SK-N-SH (cell line): ENCODE data around the gene CTDSPL2. TPM values are rescaled to one million over a fixed set of nuclear protein-coding genes. Genes with fewer than 3 reads are reported as not detected.

Experiments
- CTCF ChIA-PET: fragments of 300-600, 350-600 bp; formaldehyde crosslinking; extraction: SDS; loops from one replicate; lab custom pipeline; 2021; lab: Yijun Ruan, JAX
- POLR2A ChIA-PET: fragments of 350-600 bp; sonication (Branson Sonifier 250); formaldehyde crosslinking; extraction: SDS; loops from one replicate; lab custom pipeline; 2020; ENCODE audit warnings: antibody characterized with exemption, inconsistent platforms; lab: Yijun Ruan, JAX
- DNase-seq: peaks from one replicate; pipeline ENCODE4 v3.0.0; 2012
- H2AFZ ChIP-seq: fragments of 200-600 bp; sonication (generic); 2 replicates; pipeline ENCODE4 v1.8.1; 2016; ENCODE audit warnings: antibody characterized with exemption, mild to moderate bottlenecking, low read depth
- H3F3A ChIP-seq: fragments of 200-600 bp; sonication (generic); replicated peaks from 2 replicates; pipeline ENCODE3; 2016; ENCODE audit warnings: antibody characterized with exemption, mild to moderate bottlenecking; ENCODE audit not compliant: insufficient read depth
- H3K27ac ChIP-seq, 2 experiments: fragments of 200-500 bp in 1 of 2; fragments of 200-600 bp in 1 of 2; sonication (Bioruptor generic) in 1 of 2; sonication (generic), shearing (Covaris generic) in 1 of 2; 2 replicates each; pipeline versions ENCODE4 v1.5.1 to v1.6.1; 2014 to 2016; ENCODE audit warnings: low read depth in 2 of 2, inconsistent platforms in 1 of 2, low read length in 1 of 2, mild to moderate bottlenecking in 1 of 2, mixed read lengths in 1 of 2
- H3K27me3 ChIP-seq: fragments of 200-600 bp; sonication (generic), shearing (Covaris generic); 2 replicates; pipeline ENCODE4 v1.6.1; 2016; ENCODE audit warnings: mixed run types; ENCODE audit not compliant: insufficient read depth
- H3K36me3 ChIP-seq, 2 experiments: fragments of 200-500 bp in 1 of 2; fragments of 200-600 bp in 1 of 2; sonication (Bioruptor generic) in 1 of 2; sonication (generic) in 1 of 2; replicated peaks in 1 of 2; 2 replicates each; pipeline versions ENCODE3 to v1.5.1; 2014 to 2016; ENCODE audit warnings: low read length in 1 of 2, mild to moderate bottlenecking in 1 of 2; ENCODE audit not compliant: insufficient read depth in 2 of 2, control insufficient read depth in 1 of 2
- H3K4me1 ChIP-seq, 2 experiments: fragments of 200-500 bp in 1 of 2; fragments of 200-600 bp in 1 of 2; sonication (Bioruptor generic) in 1 of 2; sonication (generic), shearing (Covaris generic) in 1 of 2; 2 replicates each; pipeline versions ENCODE4 v1.5.1 to v1.6.1; 2014 to 2016; ENCODE audit warnings: low read depth in 1 of 2, low read length in 1 of 2, mixed run types in 1 of 2; ENCODE audit not compliant: insufficient read depth in 2 of 2, control insufficient read depth in 1 of 2
- H3K4me2 ChIP-seq: fragments of 200-600 bp; sonication (generic), shearing (Covaris generic); 2 replicates; pipeline ENCODE4 v1.6.1; 2017; ENCODE audit warnings: mixed run types
- H3K4me3 ChIP-seq, 2 experiments: fragments of 200-500 bp in 1 of 2; fragments of 200-600 bp in 1 of 2; sonication (Bioruptor generic) in 1 of 2; sonication (generic), shearing (Covaris generic) in 1 of 2; 2 replicates each; pipeline versions ENCODE4 v1.5.1 to v1.8.1; 2014 to 2016; ENCODE audit warnings: low read depth in 2 of 2, inconsistent platforms in 1 of 2, low read length in 1 of 2, mild to moderate bottlenecking in 1 of 2, mixed read lengths in 1 of 2, moderate library complexity in 1 of 2
- H3K79me2 ChIP-seq: fragments of 200-600 bp; sonication (generic); 2 replicates; pipeline ENCODE4 v1.8.1; 2017; ENCODE audit warnings: mild to moderate bottlenecking; ENCODE audit not compliant: insufficient read depth
- H3K9ac ChIP-seq: fragments of 200-600 bp; sonication (generic); 2 replicates; pipeline ENCODE4 v1.6.1; 2017; ENCODE audit warnings: mixed run types
- H3K9me2 ChIP-seq: fragments of 200-600 bp; sonication (generic); 2 replicates; pipeline ENCODE4 v1.6.1; 2017; ENCODE audit warnings: mixed run types
- H3K9me3 ChIP-seq: fragments of 200-600 bp; sonication (generic); 2 replicates; pipeline ENCODE4 v1.6.1; 2017; ENCODE audit warnings: mixed run types, mild to moderate bottlenecking, moderate library complexity
- H4K20me1 ChIP-seq: fragments of 200-600 bp; sonication (generic); 2 replicates; pipeline ENCODE4 v1.6.1; 2017; ENCODE audit warnings: mild to moderate bottlenecking, mixed run types; ENCODE audit not compliant: insufficient read depth
- ELF1 ChIP-seq: IDR thresholded peaks from 2 replicates; pipeline ENCODE4 v1.4.0; 2012
- FOXJ3 ChIP-seq: sonication (generic); formaldehyde crosslinking; IDR thresholded peaks from 2 replicates; pipeline ENCODE4 v1.5.1; 2020; ENCODE audit warnings: mild to moderate bottlenecking, missing genetic modification reagents
- GATA2 ChIP-seq: sonication (generic); formaldehyde crosslinking; IDR thresholded peaks from 2 replicates; pipeline ENCODE4 v1.5.0; 2020; ENCODE audit warnings: mild to moderate bottlenecking, missing genetic modification reagents
- MEF2A ChIP-seq: IDR thresholded peaks from 2 replicates; pipeline ENCODE4 v1.4.0; 2012; ENCODE audit warnings: low read depth, borderline replicate concordance
- NRF1 ChIP-seq: IDR thresholded peaks from 2 replicates; pipeline ENCODE4 v1.6.1; 2012; ENCODE audit warnings: low read depth, mild to moderate bottlenecking, low read length
- RAD21 ChIP-seq: IDR thresholded peaks from 2 replicates; pipeline ENCODE4 v1.6.1; 2012; ENCODE audit warnings: mild to moderate bottlenecking, low read length
- RXRA ChIP-seq: IDR thresholded peaks from 2 replicates; pipeline ENCODE4 v1.4.0; 2012; ENCODE audit warnings: low read depth, mild to moderate bottlenecking, borderline replicate concordance
- SMC3 ChIP-seq: IDR thresholded peaks from 2 replicates; pipeline ENCODE4 v1.6.1; 2012; ENCODE audit warnings: low read depth, low read length, improper control_type of control experiment
- WGBS: methylation state at CpG from one replicate; pipeline ENCODE4 v1.1.6; 2017; ENCODE audit warnings: low lambda C conversion rate; 5-methylcytosine and 5-hydroxymethylcytosine counted together
- polyA plus RNA-seq, 3 experiments: library from polyadenylated mRNA; depleted of rRNA; stranded (reverse); fragments of >200 nt; gene quantifications; 2 replicates each; pipeline ENCODE4 v1.2.3, GENCODE V29; 2012
- TF ChIP-seq, protein P1 (sequence below): fragments of 150-350 bp; IDR thresholded peaks from 2 replicates; pipeline ENCODE4 v1.6.1; 2017; ENCODE audit warnings: antibody characterized with exemption, low read length, low read depth, borderline replicate concordance
- TF ChIP-seq, protein P2 (sequence below): IDR thresholded peaks from 2 replicates; pipeline ENCODE4 v1.4.0; 2012; ENCODE audit warnings: low read depth, borderline replicate concordance
- TF ChIP-seq, protein P3 (sequence below): fragments of 150-350 bp; IDR thresholded peaks from 2 replicates; pipeline ENCODE4 v1.6.1; 2016; ENCODE audit warnings: mild to moderate bottlenecking, low read depth, low read length
- TF ChIP-seq, protein P4 (sequence below): IDR thresholded peaks from 2 replicates; pipeline ENCODE4 v1.4.0; 2012; ENCODE audit warnings: low read depth

The CTDSPL2 gene
- polyA plus RNA-seq, 1 of the 3 experiments (the other 2 are of a cell fraction) = 9.0 TPM

- CTCF ChIA-PET = interaction anchor here (5.5 kb wide), 1 partner anchor 13 kb away, joined by 40 read pairs; no protein-coding TSS in a partner anchor
Measured at GRCh38 chr15:44566155-44566540, 138.7 kb downstream of the CTDSPL2 start.

DNA sequence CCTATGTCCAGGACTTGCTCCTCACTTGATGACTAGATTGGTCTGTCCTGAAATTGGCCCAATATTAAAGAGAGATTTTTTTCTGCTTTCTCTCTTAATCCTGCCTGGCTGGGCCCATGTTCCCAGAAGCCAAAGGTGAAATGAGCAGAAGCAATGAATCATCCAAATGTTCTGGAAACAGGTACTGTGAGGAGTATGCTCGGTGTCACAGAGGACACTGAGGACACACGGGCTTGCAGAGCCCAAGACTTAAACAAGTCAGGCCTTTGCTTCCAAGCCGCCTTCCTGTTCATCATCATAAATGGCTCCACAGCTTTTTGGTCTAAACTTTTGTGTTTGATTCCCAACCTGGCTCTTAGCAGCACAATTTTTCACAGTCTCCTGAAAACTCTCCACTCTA lies 140.9 kb downstream of the CTDSPL2 start:
- no peak for DNase-seq
- Histone ChIP-seq H3K4me3 (no peak overlapping the region), H3K4me1 (no peaks in the 10 kb centered on the region), H3K27ac (no peak overlapping the region), H3K9me2 (no peaks in the 10 kb centered on the region), H2AFZ (no peak overlapping the region), H3K79me2 (no peaks in the 10 kb centered on the region), H3K9ac (no peak overlapping the region), H3K27me3 (no peaks in the 10 kb centered on the region), H4K20me1 (no peaks in the 10 kb centered on the region), H3K9me3 (no peaks in the 10 kb centered on the region), H3K4me2 (no peak overlapping the region), H3K36me3 (peaks cover 55 to 58% of the 10 kb centered on the region in 2 experiments), H3F3A (peaks cover 18% of the 10 kb centered on the region)
- TF ChIP-seq, protein P1, sequence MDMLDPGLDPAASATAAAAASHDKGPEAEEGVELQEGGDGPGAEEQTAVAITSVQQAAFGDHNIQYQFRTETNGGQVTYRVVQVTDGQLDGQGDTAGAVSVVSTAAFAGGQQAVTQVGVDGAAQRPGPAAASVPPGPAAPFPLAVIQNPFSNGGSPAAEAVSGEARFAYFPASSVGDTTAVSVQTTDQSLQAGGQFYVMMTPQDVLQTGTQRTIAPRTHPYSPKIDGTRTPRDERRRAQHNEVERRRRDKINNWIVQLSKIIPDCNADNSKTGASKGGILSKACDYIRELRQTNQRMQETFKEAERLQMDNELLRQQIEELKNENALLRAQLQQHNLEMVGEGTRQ = no peak
- no peak for TF ChIP-seq NRF1
- TF ChIP-seq, protein P2, sequence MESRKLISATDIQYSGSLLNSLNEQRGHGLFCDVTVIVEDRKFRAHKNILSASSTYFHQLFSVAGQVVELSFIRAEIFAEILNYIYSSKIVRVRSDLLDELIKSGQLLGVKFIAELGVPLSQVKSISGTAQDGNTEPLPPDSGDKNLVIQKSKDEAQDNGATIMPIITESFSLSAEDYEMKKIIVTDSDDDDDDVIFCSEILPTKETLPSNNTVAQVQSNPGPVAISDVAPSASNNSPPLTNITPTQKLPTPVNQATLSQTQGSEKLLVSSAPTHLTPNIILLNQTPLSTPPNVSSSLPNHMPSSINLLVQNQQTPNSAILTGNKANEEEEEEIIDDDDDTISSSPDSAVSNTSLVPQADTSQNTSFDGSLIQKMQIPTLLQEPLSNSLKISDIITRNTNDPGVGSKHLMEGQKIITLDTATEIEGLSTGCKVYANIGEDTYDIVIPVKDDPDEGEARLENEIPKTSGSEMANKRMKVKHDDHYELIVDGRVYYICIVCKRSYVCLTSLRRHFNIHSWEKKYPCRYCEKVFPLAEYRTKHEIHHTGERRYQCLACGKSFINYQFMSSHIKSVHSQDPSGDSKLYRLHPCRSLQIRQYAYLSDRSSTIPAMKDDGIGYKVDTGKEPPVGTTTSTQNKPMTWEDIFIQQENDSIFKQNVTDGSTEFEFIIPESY = no peak
- no peak for TF ChIP-seq MEF2A
- TF ChIP-seq FOXJ3 = no peak
- CTCF ChIA-PET = interaction anchor here (5.5 kb wide), 1 partner anchor 11 kb away, joined by 40 read pairs; no protein-coding TSS in a partner anchor
- POLR2A ChIA-PET = no interaction called here
- 97% methylated on average over 3 of the region's 3 CpGs for WGBS

More at GRCh38 chr15:44566155-44566540, 138.7 kb downstream of the CTDSPL2 start:
- H3K4me2 ChIP-seq = no peak overlapping the region
- no peaks in the 10 kb centered on the region for H3K79me2 ChIP-seq
- H3K9me3 ChIP-seq = no peaks in the 10 kb centered on the region
- H2AFZ ChIP-seq = no peak overlapping the region
- POLR2A ChIA-PET = no interaction called here
- H3K36me3 ChIP-seq = peaks cover 64 to 68% of the 10 kb centered on the region in 2 experiments
- WGBS = 98% methylated on average over 4 of the region's 4 CpGs
- no peaks in the 10 kb centered on the region for H3K4me1 ChIP-seq
- H3F3A ChIP-seq = peaks cover 29% of the 10 kb centered on the region
- H3K9ac ChIP-seq = no peak overlapping the region
- H4K20me1 ChIP-seq = no peaks in the 10 kb centered on the region
- no peaks in the 10 kb centered on the region for H3K9me2 ChIP-seq
- H3K4me3 ChIP-seq = no peak overlapping the region
- no peak overlapping the region for H3K27ac ChIP-seq
- H3K27me3 ChIP-seq = no peaks in the 10 kb centered on the region
- TF ChIP-seq GATA2 (CRISPR knock-in tag) (no peak), RAD21 (no peak), SMC3 (no peak), ELF1 (no peak), RXRA (no peak), FOXJ3 (no peak)
- TF ChIP-seq, protein P3, sequence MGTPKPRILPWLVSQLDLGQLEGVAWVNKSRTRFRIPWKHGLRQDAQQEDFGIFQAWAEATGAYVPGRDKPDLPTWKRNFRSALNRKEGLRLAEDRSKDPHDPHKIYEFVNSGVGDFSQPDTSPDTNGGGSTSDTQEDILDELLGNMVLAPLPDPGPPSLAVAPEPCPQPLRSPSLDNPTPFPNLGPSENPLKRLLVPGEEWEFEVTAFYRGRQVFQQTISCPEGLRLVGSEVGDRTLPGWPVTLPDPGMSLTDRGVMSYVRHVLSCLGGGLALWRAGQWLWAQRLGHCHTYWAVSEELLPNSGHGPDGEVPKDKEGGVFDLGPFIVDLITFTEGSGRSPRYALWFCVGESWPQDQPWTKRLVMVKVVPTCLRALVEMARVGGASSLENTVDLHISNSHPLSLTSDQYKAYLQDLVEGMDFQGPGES = no peak
- TF ChIP-seq, protein P4, sequence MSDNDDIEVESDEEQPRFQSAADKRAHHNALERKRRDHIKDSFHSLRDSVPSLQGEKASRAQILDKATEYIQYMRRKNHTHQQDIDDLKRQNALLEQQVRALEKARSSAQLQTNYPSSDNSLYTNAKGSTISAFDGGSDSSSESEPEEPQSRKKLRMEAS = no peak
- no peak for DNase-seq
